ENCODE data around the gene EIF2B1. TPM values are rescaled to one million over a fixed set of nuclear protein-coding genes. Genes with fewer than 3 reads are reported as not detected.

The EIF2B1 gene
- total RNA-seq, result 10 to 100 TPM; 63.3 to 70.9 TPM

GRCh38 chr12:123633379-123634141 is at the start of gene EIF2B1, which contains the start of gene GTF2H3:
TSS of gene EIF2B1 (minus strand) at chr12:123633686. CDS start at chr12:123633557, 129 bp downstream.
TSS of gene GTF2H3 (plus strand) at chr12:123633829. CDS start at chr12:123633860, 31 bp downstream.
- DNase-seq (ENCODE audit: low spot score in 2 of 2), result peak; percentile 92 to 97
- peaks cover 13 to 26% of the 10 kb centered on the region in 2 donors for H3K36me3 Mint-ChIP-seq
- peak; percentile 99 for ATAC-seq
- no peaks in the 10 kb centered on the region for H3K9me3 Mint-ChIP-seq
- H3K27ac Mint-ChIP-seq, result peak within 1 kb of the TSS; percentile 94 to 99

- ATAC-seq, result no peak
- no peak for DNase-seq (ENCODE audit: low spot score in 2 of 2)
- H3K36me3 Mint-ChIP-seq, result no peaks in the 10 kb centered on the region
- no peaks in the 10 kb centered on the region for H3K9me3 Mint-ChIP-seq
- H3K27ac Mint-ChIP-seq, result no peak overlapping the region
Observed at GRCh38 chr12:123681605-123682004, 48.1 kb upstream of the EIF2B1 start.

DNA sequence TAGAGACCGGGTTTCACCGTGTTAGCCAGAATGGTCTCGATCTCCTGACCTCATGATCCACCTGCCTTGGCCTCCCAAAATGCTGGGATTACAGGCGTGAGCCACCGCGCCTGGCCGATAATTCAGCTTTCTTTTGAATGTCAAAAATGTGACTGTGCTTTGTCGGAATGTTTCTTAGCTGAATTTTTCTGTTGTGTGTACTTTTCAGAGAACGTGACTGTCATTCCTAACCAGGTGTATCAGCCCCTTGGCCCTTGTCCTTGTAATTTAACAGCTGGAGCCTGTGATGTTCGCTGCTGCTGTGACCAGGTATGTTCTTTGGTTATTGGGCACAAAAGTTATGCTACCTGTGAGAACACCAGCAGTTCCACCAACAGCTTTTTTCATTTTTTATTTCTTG is 45.5 kb upstream of the EIF2B1 start:
- DNase-seq (ENCODE audit: low spot score in 2 of 2) (no peak), ATAC-seq (no peak)
- Mint-ChIP-seq H3K36me3 (no peaks in the 10 kb centered on the region), H3K9me3 (no peaks in the 10 kb centered on the region), H3K27ac (no peak overlapping the region)

DNA sequence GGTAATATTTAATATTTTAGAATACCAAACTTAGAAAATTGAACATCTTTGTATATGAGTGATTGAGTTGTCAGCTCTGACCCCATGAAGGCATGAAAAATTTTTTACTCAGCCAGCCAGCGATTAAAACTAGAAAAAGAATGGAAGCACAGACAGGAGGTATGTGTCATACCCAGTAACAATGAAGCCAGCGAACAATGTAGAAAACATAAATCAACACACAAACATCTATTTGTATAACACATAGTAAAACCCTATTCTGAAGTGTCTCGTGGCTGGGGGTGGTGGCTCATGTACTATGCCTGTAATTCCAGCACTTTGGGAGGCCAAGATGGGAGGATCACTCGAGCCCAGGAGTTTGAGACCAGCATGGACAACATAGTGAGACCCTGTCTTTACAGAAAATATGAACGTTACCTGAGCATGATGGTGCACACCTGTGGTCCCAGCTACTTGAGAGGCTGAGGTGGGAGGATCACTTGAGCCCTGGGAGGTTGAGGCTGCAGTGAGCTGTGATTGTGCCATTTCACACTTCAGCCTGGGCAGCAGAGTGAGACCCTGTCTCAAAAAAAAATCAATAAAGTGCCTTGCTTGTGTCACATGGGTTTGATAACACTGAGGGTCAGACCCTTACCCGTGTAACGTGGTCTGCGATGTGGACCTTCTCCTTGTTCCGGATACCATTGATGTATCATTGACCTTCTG is 43.3 kb upstream of the EIF2B1 start:
- Mint-ChIP-seq H3K27ac (no peak overlapping the region), H3K9me3 (no peaks in the 10 kb centered on the region), H3K36me3 (no peaks in the 10 kb centered on the region)
- ATAC-seq (no peak), DNase-seq (ENCODE audit: low spot score in 2 of 2) (no peak)

DNA sequence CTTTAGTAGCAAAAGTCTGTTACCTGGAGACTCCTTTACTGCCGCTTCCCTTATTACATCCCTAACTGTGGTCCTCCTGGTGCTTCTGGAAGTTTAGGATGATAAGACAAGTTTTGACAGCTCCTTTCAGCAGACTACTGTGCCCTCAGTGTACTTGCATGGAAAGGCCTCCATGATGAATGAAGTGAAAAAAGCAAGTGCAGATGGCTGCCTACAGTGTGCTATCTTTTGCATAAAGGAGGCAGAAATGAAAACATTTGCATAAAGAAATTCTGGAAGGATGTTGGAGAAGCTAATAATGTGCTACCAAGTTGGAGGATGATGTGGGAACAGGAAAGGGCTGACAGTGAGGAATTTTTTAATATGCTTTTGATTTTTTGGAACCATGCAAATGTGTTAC is 42.0 kb upstream of the EIF2B1 start:
- DNase-seq (ENCODE audit: low spot score in 2 of 2) (no peak), ATAC-seq (no peak)
- Mint-ChIP-seq H3K27ac (no peak overlapping the region), H3K36me3 (no peaks in the 10 kb centered on the region), H3K9me3 (no peaks in the 10 kb centered on the region)

DNA sequence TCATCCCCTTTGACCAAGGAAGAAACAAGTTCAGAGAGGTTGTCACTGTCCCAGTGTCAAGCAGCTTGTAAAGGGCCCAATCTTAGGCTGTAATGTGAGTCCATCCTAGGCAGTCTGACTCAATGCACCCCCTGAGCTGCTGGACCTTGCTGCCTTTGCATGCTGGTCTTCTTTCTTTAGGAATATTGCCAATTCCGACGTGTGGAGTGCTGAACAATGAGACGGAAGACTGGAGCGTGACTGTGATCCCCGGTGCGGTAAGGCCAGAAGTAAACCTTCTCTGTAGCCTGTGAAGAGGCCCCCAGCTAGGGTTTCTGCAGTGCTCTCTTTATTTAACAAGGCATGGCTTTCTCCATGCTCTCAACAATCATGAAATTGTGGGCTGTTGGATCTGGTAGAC is 38.4 kb upstream of the EIF2B1 start:
- ATAC-seq, result no peak
- H3K9me3 Mint-ChIP-seq, result no peaks in the 10 kb centered on the region
- no peak for DNase-seq (ENCODE audit: low spot score in 2 of 2)
- H3K27ac Mint-ChIP-seq, result peak overlapping the region in 1 of 2 donors; percentile 56
- no peaks in the 10 kb centered on the region for H3K36me3 Mint-ChIP-seq

GRCh38 chr12:123670882-123671728 is 37.6 kb upstream of the EIF2B1 start, which contains the start of gene TCTN2:
TSS of gene TCTN2 (plus strand) at chr12:123671113. CDS start at chr12:123671241, 128 bp downstream.
- Mint-ChIP-seq H3K36me3 (no peaks in the 10 kb centered on the region), H3K27ac (peak within 1 kb of the TSS; percentile 56 to 60), H3K9me3 (no peaks in the 10 kb centered on the region)
- DNase-seq (ENCODE audit: low spot score in 2 of 2), result peak; percentile 89 to 96
- peak; percentile 100 for ATAC-seq

DNA sequence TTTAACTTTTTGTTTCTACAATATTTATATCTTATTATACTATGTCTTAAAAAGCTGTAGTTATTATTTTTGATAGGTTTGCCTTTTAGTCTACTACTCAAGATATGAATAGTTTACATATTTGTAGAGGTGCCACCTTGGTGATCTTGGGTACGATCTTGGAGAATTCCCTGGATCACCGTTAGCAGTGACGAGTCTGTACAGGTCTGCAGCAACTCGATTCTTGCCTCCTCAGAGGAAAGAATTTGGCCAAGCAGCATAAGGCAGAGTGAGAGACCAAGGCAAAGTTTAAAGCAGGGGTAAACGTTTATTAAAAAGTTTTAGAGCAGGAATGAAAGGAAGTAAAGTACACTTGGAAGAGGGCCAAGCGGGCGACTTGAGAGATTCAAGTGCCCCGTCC is 34.3 kb upstream of the EIF2B1 start:
- H3K9me3 Mint-ChIP-seq, result no peaks in the 10 kb centered on the region
- ATAC-seq (no peak), DNase-seq (ENCODE audit: low spot score in 2 of 2) (no peak)
- H3K36me3 Mint-ChIP-seq, result peaks cover 0 to 7% of the 10 kb centered on the region in 2 donors
- no peak overlapping the region for H3K27ac Mint-ChIP-seq

GRCh38 chr12:123659996-123660727 is 26.7 kb upstream of the EIF2B1 start:
- Mint-ChIP-seq H3K27ac (peak overlapping the region; percentile 57 to 84), H3K9me3 (no peaks in the 10 kb centered on the region)
- ATAC-seq, result no peak

DNA sequence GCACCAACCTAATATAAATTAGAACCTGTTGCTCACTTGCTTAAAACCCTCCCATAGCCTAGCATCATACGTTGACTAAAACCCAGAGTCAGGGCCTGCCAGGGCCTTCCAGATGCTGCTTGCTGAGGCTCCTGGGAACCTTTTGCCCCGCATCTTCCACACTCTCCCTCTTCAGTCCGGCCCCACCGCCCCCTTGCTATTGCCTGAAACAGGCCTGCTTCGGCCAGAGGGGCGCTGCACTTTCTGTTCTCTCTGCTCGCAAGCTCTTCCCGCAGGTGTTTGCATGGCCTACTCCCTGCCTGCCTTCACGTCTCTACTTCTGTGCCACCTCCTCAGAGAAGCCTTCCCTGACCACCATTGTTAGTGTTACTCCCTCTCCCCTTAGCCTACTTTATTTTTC is 23.7 kb upstream of the EIF2B1 start:
- H3K36me3 Mint-ChIP-seq, result peaks cover 9 to 13% of the 10 kb centered on the region in 2 donors

More at GRCh38 chr12:123659996-123660727, 26.7 kb upstream of the EIF2B1 start:
- no peak for DNase-seq (ENCODE audit: low spot score in 2 of 2)
- peaks cover 0 to 20% of the 10 kb centered on the region in 2 donors for H3K36me3 Mint-ChIP-seq

GRCh38 chr12:123656392-123656791 is 22.9 kb upstream of the EIF2B1 start:
- no peak for ATAC-seq
- no peak for DNase-seq (ENCODE audit: low spot score in 2 of 2)
- no peaks in the 10 kb centered on the region for H3K9me3 Mint-ChIP-seq
- peaks cover 13 to 14% of the 10 kb centered on the region in 2 donors for H3K36me3 Mint-ChIP-seq
- peak overlapping the region in 1 of 2 donors; percentile 88 for H3K27ac Mint-ChIP-seq

More for the DNA sequence above, 23.7 kb upstream of the EIF2B1 start:
- ATAC-seq, result no peak
- H3K27ac Mint-ChIP-seq, result peak overlapping the region; percentile 2 to 50
- no peak for DNase-seq (ENCODE audit: low spot score in 2 of 2)
- H3K9me3 Mint-ChIP-seq, result no peaks in the 10 kb centered on the region

GRCh38 chr12:123655420-123655819 is 21.9 kb upstream of the EIF2B1 start:
- Mint-ChIP-seq H3K36me3 (peaks cover 13 to 14% of the 10 kb centered on the region in 2 donors), H3K27ac (no peak overlapping the region), H3K9me3 (no peaks in the 10 kb centered on the region)
- DNase-seq (ENCODE audit: low spot score in 2 of 2), result no peak
- no peak for ATAC-seq

- Mint-ChIP-seq H3K36me3 (peaks cover 9 to 14% of the 10 kb centered on the region in 2 donors), H3K27ac (no peak overlapping the region), H3K9me3 (no peaks in the 10 kb centered on the region)
- DNase-seq (ENCODE audit: low spot score in 2 of 2), result no peak
- ATAC-seq, result no peak
Observed at GRCh38 chr12:123654129-123654701, 20.7 kb upstream of the EIF2B1 start.

DNA sequence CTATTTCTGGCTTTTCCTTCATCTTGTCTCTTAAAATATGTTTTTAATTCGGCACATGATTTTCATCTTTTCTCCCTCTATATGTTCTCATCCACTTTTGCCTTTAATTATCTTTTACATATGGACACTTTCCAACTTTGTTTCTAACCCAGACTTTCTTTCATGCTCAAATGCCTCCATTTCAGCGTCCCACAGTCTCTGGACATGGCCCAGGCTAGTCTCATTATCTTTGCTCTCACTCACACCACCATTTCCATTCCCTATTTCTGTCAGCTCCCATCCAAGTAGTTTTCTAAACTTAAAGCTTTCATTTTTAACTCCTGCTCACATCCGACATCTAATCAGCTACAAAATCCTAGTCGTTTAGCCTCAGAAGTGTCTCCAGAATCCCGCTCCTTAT is 14.9 kb upstream of the EIF2B1 start:
- DNase-seq (ENCODE audit: low spot score in 2 of 2), result no peak
- Mint-ChIP-seq H3K27ac (peak overlapping the region in 1 of 2 donors; percentile 30), H3K36me3 (peaks cover 6 to 19% of the 10 kb centered on the region in 2 donors), H3K9me3 (no peaks in the 10 kb centered on the region)
- no peak for ATAC-seq

DNA sequence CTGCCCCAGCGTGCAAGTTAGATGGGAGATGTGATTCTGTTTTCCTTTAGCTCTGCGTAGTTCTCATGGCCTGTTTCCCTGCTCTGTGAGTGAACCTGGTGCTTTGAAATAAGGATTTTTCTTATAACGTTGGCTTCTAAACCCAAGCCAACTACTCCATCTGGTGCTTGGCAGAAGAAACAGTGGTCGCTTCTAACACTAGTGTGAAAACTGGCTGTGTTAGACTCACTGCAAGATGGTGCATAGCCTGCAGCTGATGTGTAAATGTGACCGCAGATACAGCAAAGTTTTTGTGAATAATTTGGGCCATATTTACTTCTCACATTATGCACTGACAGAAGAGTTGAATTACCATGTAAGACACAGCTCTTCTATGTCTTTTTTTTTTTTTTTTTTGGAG is 12.4 kb upstream of the EIF2B1 start:
- DNase-seq (ENCODE audit: low spot score in 2 of 2) (no peak), ATAC-seq (no peak)
- no peaks in the 10 kb centered on the region for H3K9me3 Mint-ChIP-seq
- peaks cover 6 to 14% of the 10 kb centered on the region in 2 donors for H3K36me3 Mint-ChIP-seq
- H3K27ac Mint-ChIP-seq, result no peak overlapping the region

- H3K9me3 Mint-ChIP-seq, result no peaks in the 10 kb centered on the region
- DNase-seq (ENCODE audit: low spot score in 2 of 2) (no peak), ATAC-seq (no peak)
- no peak overlapping the region for H3K27ac Mint-ChIP-seq
- H3K36me3 Mint-ChIP-seq, result peaks cover 6 to 14% of the 10 kb centered on the region in 2 donors
Observed at GRCh38 chr12:123645380-123645779, 11.9 kb upstream of the EIF2B1 start.
